Measurements from ENCODE around the gene EMP2.
"Not testable (repeated sequence)": the region's sequence is repeated elsewhere in the genome, so short reads cannot be mapped to it uniquely, and the experiment has no call there.

EMP2 gene

DNA sequence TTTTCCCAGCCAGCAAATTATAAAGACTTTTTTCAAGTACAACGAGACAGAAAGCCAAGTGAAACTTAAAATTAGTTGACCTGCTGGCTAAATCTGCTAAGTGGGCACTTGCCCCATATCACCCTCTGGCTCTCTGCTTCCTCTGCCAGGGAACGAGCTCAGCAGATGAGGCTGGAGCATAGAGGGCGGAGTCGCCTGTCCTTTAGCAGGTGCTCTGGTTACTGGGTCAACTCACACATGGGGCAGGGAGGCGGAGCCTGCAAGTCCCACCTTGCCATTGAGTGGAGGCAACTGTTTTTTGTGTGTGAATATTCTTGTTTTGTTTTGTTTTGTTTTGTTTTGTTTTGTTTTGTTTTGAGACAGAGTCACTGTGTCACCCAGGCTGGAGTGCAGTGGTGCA is 62.5 kb downstream of the EMP2 start:
- Histone ChIP-seq H3K4me3 (ENCODE audit: low read depth in 1 of 5, low read length in 5 of 5) (no peak overlapping the region), H3K4me1 (ENCODE audit: control insufficient read depth in 5 of 5, insufficient read depth in 5 of 5, low read length in 5 of 5) (peaks cover 0 to 19% (median 14%) of the 10 kb centered on the region in 5 donors), H3K9ac (ENCODE audit: low read length in 5 of 5) (no peak overlapping the region), H3K27ac (ENCODE audit: low read depth, low read length) (no peak overlapping the region), H3K36me3 (ENCODE audit: control insufficient read depth in 5 of 5, insufficient read depth in 5 of 5, low read length in 5 of 5) (no peaks in the 10 kb centered on the region), H3K27me3 (ENCODE audit: control insufficient read depth in 5 of 5, insufficient read depth in 4 of 5, low read length in 5 of 5) (no peaks in the 10 kb centered on the region), H3K9me3 (ENCODE audit: control insufficient read depth in 5 of 5, low read length in 5 of 5) (no peaks in the 10 kb centered on the region)

DNA sequence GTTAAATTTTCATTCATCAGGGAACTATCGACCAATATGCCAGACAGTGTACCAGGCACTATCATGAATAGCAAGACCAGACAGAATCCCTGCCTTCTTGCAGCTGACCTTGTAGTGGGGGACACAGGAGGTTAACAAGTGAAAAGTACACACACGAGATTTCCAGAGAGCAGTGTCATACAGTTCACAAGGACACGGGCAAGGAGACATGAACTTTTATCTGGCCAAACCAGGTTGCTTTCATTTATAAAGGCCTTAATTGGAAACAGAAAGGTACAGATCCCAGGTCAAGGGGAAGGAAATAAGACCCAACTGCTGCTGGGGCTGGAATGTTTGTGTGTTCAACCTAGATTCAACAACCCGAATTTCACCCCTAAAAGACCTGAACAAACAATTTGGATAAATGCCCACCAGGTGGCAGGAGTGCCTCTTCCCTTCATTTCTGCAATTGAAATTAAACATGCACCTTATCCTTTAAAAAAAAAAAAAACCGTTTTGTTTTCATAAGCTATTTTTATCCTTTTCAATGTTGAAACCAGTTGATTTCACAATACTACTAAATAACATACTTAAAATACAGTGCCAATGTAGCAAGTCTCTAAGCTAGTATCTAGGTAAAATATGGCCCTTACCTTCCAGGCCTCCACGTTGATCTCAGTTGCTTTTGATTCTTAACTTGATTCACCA is 65.9 kb downstream of the EMP2 start:
- no peaks in the 10 kb centered on the region for H3K36me3 ChIP-seq (ENCODE audit: control insufficient read depth in 5 of 5, insufficient read depth in 5 of 5, low read length in 5 of 5)
- H3K9me3 ChIP-seq (ENCODE audit: control insufficient read depth in 5 of 5, low read length in 5 of 5) = no peaks in the 10 kb centered on the region
- H3K9ac ChIP-seq (ENCODE audit: low read length in 5 of 5) = peak overlapping the region in 1 of 5 donors; percentile 31
- H3K27ac ChIP-seq (ENCODE audit: low read depth, low read length) = no peak overlapping the region
- H3K4me3 ChIP-seq (ENCODE audit: low read depth in 1 of 5, low read length in 5 of 5) = no peak overlapping the region
- H3K4me1 ChIP-seq (ENCODE audit: control insufficient read depth in 5 of 5, insufficient read depth in 5 of 5, low read length in 5 of 5) = peaks cover 0 to 19% (median 14%) of the 10 kb centered on the region in 5 donors
- no peaks in the 10 kb centered on the region for H3K27me3 ChIP-seq (ENCODE audit: control insufficient read depth in 5 of 5, insufficient read depth in 4 of 5, low read length in 5 of 5)

DNA sequence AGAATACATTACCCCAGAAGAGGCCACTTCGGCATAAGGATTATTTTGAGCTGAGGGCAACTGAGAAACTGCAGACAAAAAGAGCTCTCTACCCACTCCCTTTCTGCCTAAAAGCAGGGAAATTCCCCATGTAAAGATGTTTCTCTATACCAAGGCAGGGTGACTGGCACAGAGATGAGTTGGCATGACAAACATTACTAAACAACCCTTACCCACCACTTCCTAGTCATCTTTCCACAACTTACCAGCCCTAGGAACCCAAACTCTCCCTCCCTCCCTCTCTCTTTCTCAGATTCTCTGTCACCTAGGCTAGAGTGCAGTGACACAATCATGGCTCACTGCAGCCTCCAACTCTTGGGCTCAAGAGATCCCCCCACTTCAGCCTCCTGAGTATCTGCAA is 68.6 kb downstream of the EMP2 start:
- H3K9me3 ChIP-seq (ENCODE audit: control insufficient read depth in 5 of 5, low read length in 5 of 5) = no peaks in the 10 kb centered on the region
- H3K4me3 ChIP-seq (ENCODE audit: low read depth in 1 of 5, low read length in 5 of 5) = no peak overlapping the region
- H3K4me1 ChIP-seq (ENCODE audit: control insufficient read depth in 5 of 5, insufficient read depth in 5 of 5, low read length in 5 of 5) = peaks cover 0 to 19% (median 14%) of the 10 kb centered on the region in 5 donors
- H3K27ac ChIP-seq (ENCODE audit: low read depth, low read length) = no peak overlapping the region
- no peaks in the 10 kb centered on the region for H3K27me3 ChIP-seq (ENCODE audit: control insufficient read depth in 5 of 5, insufficient read depth in 4 of 5, low read length in 5 of 5)
- no peaks in the 10 kb centered on the region for H3K36me3 ChIP-seq (ENCODE audit: control insufficient read depth in 5 of 5, insufficient read depth in 5 of 5, low read length in 5 of 5)
- no peak overlapping the region for H3K9ac ChIP-seq (ENCODE audit: low read length in 5 of 5)

GRCh38 chr16:10510279-10510678 is 70.1 kb downstream of the EMP2 start:
- Histone ChIP-seq H3K9ac (ENCODE audit: low read length in 5 of 5) (no peak overlapping the region), H3K27me3 (ENCODE audit: control insufficient read depth in 5 of 5, insufficient read depth in 4 of 5, low read length in 5 of 5) (no peaks in the 10 kb centered on the region), H3K4me3 (ENCODE audit: low read depth in 1 of 5, low read length in 5 of 5) (no peak overlapping the region), H3K4me1 (ENCODE audit: control insufficient read depth in 5 of 5, insufficient read depth in 5 of 5, low read length in 5 of 5) (peaks cover 0 to 19% (median 12%) of the 10 kb centered on the region in 5 donors), H3K9me3 (ENCODE audit: control insufficient read depth in 5 of 5, low read length in 5 of 5) (no peaks in the 10 kb centered on the region), H3K36me3 (ENCODE audit: control insufficient read depth in 5 of 5, insufficient read depth in 5 of 5, low read length in 5 of 5) (no peaks in the 10 kb centered on the region), H3K27ac (ENCODE audit: low read depth, low read length) (no peak overlapping the region)

GRCh38 chr16:10509534-10510025 is 70.8 kb downstream of the EMP2 start:
- Histone ChIP-seq H3K27me3 (ENCODE audit: control insufficient read depth in 5 of 5, insufficient read depth in 4 of 5, low read length in 5 of 5) (no peaks in the 10 kb centered on the region), H3K4me1 (ENCODE audit: control insufficient read depth in 5 of 5, insufficient read depth in 5 of 5, low read length in 5 of 5) (peaks cover 0 to 13% (median 5%) of the 10 kb centered on the region in 5 donors), H3K9ac (ENCODE audit: low read length in 5 of 5) (no peak overlapping the region), H3K36me3 (ENCODE audit: control insufficient read depth in 5 of 5, insufficient read depth in 5 of 5, low read length in 5 of 5) (no peaks in the 10 kb centered on the region), H3K27ac (ENCODE audit: low read depth, low read length) (no peak overlapping the region), H3K4me3 (ENCODE audit: low read depth in 1 of 5, low read length in 5 of 5) (no peak overlapping the region), H3K9me3 (ENCODE audit: control insufficient read depth in 5 of 5, low read length in 5 of 5) (no peaks in the 10 kb centered on the region)

- H3K27me3 ChIP-seq (ENCODE audit: control insufficient read depth in 5 of 5, insufficient read depth in 4 of 5, low read length in 5 of 5); H3K27ac ChIP-seq (ENCODE audit: low read depth, low read length); H3K9ac ChIP-seq (ENCODE audit: low read length in 5 of 5): not testable (repeated sequence)
Observed at GRCh38 chr16:10505286-10505685, 75.1 kb downstream of the EMP2 start.

GRCh38 chr16:10504404-10504885 is 76.0 kb downstream of the EMP2 start:
- H3K9me3 ChIP-seq (ENCODE audit: control insufficient read depth in 5 of 5, low read length in 5 of 5) = no peaks in the 10 kb centered on the region
- no peak overlapping the region for H3K27ac ChIP-seq (ENCODE audit: low read depth, low read length)
- no peak overlapping the region for H3K4me3 ChIP-seq (ENCODE audit: low read depth in 1 of 5, low read length in 5 of 5)
- no peaks in the 10 kb centered on the region for H3K36me3 ChIP-seq (ENCODE audit: control insufficient read depth in 5 of 5, insufficient read depth in 5 of 5, low read length in 5 of 5)
- H3K27me3 ChIP-seq (ENCODE audit: control insufficient read depth in 5 of 5, insufficient read depth in 4 of 5, low read length in 5 of 5) = no peaks in the 10 kb centered on the region
- no peak overlapping the region for H3K9ac ChIP-seq (ENCODE audit: low read length in 5 of 5)
- H3K4me1 ChIP-seq (ENCODE audit: control insufficient read depth in 5 of 5, insufficient read depth in 5 of 5, low read length in 5 of 5) = no peaks in the 10 kb centered on the region

More at GRCh38 chr16:10505286-10505685, 75.1 kb downstream of the EMP2 start:
- not testable (repeated sequence) for H3K9me3 ChIP-seq (ENCODE audit: control insufficient read depth in 5 of 5, low read length in 5 of 5); H3K4me1 ChIP-seq (ENCODE audit: control insufficient read depth in 5 of 5, insufficient read depth in 5 of 5, low read length in 5 of 5); H3K36me3 ChIP-seq (ENCODE audit: control insufficient read depth in 5 of 5, insufficient read depth in 5 of 5, low read length in 5 of 5); H3K4me3 ChIP-seq (ENCODE audit: low read depth in 1 of 5, low read length in 5 of 5)

DNA sequence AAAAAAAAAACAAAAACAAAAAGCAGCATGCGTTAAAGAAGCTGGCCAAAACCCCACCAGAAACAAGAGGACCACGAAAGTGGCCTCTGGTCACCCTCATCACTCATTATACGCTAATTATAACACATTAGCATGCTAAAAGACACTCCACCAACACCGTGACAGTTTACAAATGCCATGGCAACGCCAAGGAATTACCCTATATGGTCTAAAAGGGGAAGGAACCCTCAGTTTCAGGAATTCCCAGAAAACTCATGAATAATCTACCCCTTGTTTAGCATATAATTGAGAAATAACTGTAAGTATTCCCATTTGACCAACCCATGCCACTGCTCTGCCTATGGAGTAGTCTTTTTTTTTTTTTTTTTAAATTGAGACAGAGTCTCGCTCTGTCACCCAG is 77.6 kb downstream of the EMP2 start:
- Histone ChIP-seq H3K4me3 (ENCODE audit: low read depth in 1 of 5, low read length in 5 of 5) (no peak overlapping the region), H3K9ac (ENCODE audit: low read length in 5 of 5) (no peak overlapping the region), H3K9me3 (ENCODE audit: control insufficient read depth in 5 of 5, low read length in 5 of 5) (no peaks in the 10 kb centered on the region), H3K27ac (ENCODE audit: low read depth, low read length) (no peak overlapping the region), H3K27me3 (ENCODE audit: control insufficient read depth in 5 of 5, insufficient read depth in 4 of 5, low read length in 5 of 5) (no peaks in the 10 kb centered on the region), H3K4me1 (ENCODE audit: control insufficient read depth in 5 of 5, insufficient read depth in 5 of 5, low read length in 5 of 5) (no peaks in the 10 kb centered on the region), H3K36me3 (ENCODE audit: control insufficient read depth in 5 of 5, insufficient read depth in 5 of 5, low read length in 5 of 5) (peaks cover 0 to under 1% (median 0%) of the 10 kb centered on the region in 5 donors)

- peaks cover 0 to 2% (median 0%) of the 10 kb centered on the region in 5 donors for H3K36me3 ChIP-seq (ENCODE audit: control insufficient read depth in 5 of 5, insufficient read depth in 5 of 5, low read length in 5 of 5)
- H3K27ac ChIP-seq (ENCODE audit: low read depth, low read length) = no peak overlapping the region
Observed at GRCh38 chr16:10501016-10501607, 79.3 kb downstream of the EMP2 start.

GRCh38 chr16:10500582-10500981 is 79.8 kb downstream of the EMP2 start:
- Histone ChIP-seq H3K36me3 (ENCODE audit: control insufficient read depth in 5 of 5, insufficient read depth in 5 of 5, low read length in 5 of 5) (peaks cover 0 to 2% (median 0%) of the 10 kb centered on the region in 5 donors), H3K27me3 (ENCODE audit: control insufficient read depth in 5 of 5, insufficient read depth in 4 of 5, low read length in 5 of 5) (no peaks in the 10 kb centered on the region), H3K9me3 (ENCODE audit: control insufficient read depth in 5 of 5, low read length in 5 of 5) (no peaks in the 10 kb centered on the region), H3K4me3 (ENCODE audit: low read depth in 1 of 5, low read length in 5 of 5) (no peak overlapping the region), H3K4me1 (ENCODE audit: control insufficient read depth in 5 of 5, insufficient read depth in 5 of 5, low read length in 5 of 5) (no peaks in the 10 kb centered on the region), H3K9ac (ENCODE audit: low read length in 5 of 5) (no peak overlapping the region), H3K27ac (ENCODE audit: low read depth, low read length) (no peak overlapping the region)

More at GRCh38 chr16:10501016-10501607, 79.3 kb downstream of the EMP2 start:
- H3K27me3 ChIP-seq (ENCODE audit: control insufficient read depth in 5 of 5, insufficient read depth in 4 of 5, low read length in 5 of 5) = no peaks in the 10 kb centered on the region
- no peaks in the 10 kb centered on the region for H3K4me1 ChIP-seq (ENCODE audit: control insufficient read depth in 5 of 5, insufficient read depth in 5 of 5, low read length in 5 of 5)
- no peak overlapping the region for H3K9ac ChIP-seq (ENCODE audit: low read length in 5 of 5)
- H3K4me3 ChIP-seq (ENCODE audit: low read depth in 1 of 5, low read length in 5 of 5) = no peak overlapping the region
- no peaks in the 10 kb centered on the region for H3K9me3 ChIP-seq (ENCODE audit: control insufficient read depth in 5 of 5, low read length in 5 of 5)

Measured in subcutaneous abdominal adipose tissue (tissue), 5 donors.